Coronary artery (tissue), 2 donors: ENCODE measurements around the gene OGA.

Experiments used
- DNase-seq: peaks from one replicate; pipeline ENCODE4 v3.0.0-alpha.2; 2017; ENCODE audit warnings: low spot score
- H3K27ac ChIP-seq, 2 donors: fragments of 200-600 bp; sonication (generic); one replicate each; pipeline ENCODE4 v1.5.1; 2016 to 2019
- H3K4me3 ChIP-seq: fragments of 200-600 bp; sonication (generic); 2 replicates; pipeline ENCODE4 v1.5.1; 2016; ENCODE audit warnings: mild to moderate bottlenecking, moderate library complexity
- TF ChIP-seq, protein P1 (sequence below): fragments of 200-600 bp; sonication (generic); IDR thresholded peaks from one replicate; pipeline ENCODE4 v1.5.1; 2019; ENCODE audit warnings: antibody characterized with exemption

Gene OGA

DNA sequence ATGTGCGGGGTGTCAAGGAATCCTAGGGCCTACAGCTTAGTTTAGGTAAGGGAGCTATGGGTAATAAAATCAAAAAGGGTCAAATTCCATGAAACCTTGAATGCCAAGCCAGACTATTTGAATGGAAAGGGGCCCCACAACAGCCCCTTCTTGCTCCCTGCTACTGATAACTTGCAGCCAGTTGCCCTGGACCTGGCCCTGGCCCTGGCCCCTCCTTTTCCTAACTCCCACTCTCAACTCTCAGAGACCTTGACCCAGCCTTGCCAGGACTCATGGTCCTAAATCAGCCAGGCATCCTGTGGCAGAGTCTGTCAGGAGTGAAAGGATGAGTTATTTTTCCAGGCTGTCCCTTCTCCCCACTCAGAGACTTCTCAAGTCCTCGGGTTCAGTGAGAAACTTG, 19.5 kb upstream of the OGA start:
- H3K27ac ChIP-seq = no peak overlapping the region
- TF ChIP-seq, protein P1, sequence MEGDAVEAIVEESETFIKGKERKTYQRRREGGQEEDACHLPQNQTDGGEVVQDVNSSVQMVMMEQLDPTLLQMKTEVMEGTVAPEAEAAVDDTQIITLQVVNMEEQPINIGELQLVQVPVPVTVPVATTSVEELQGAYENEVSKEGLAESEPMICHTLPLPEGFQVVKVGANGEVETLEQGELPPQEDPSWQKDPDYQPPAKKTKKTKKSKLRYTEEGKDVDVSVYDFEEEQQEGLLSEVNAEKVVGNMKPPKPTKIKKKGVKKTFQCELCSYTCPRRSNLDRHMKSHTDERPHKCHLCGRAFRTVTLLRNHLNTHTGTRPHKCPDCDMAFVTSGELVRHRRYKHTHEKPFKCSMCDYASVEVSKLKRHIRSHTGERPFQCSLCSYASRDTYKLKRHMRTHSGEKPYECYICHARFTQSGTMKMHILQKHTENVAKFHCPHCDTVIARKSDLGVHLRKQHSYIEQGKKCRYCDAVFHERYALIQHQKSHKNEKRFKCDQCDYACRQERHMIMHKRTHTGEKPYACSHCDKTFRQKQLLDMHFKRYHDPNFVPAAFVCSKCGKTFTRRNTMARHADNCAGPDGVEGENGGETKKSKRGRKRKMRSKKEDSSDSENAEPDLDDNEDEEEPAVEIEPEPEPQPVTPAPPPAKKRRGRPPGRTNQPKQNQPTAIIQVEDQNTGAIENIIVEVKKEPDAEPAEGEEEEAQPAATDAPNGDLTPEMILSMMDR = no peak
- no peak overlapping the region for H3K4me3 ChIP-seq
- DNase-seq = no peak

DNA sequence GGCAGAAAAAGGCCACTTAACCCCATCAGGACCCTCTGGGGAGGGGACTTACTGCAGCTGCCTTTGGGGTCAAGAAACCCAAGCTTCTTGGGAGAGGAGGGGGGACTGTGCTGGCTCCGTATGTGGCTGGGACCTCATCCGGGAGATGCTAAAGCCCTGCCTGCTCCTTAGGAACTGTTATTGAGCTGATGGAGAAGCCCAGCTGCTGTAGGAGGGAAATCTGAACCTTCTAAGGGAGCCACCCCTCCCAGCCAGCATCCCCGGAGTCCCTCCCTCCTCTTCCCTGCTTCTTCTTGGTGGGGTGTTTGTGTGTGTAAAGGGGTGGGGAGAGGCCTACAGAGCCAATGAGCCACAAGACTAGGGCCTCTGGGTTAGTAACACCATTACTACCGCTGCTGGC, 17.1 kb upstream of the OGA start:
- no peak overlapping the region for H3K4me3 ChIP-seq
- no peak overlapping the region for H3K27ac ChIP-seq
- TF ChIP-seq, protein P1 = no peak
- DNase-seq = no peak

DNA sequence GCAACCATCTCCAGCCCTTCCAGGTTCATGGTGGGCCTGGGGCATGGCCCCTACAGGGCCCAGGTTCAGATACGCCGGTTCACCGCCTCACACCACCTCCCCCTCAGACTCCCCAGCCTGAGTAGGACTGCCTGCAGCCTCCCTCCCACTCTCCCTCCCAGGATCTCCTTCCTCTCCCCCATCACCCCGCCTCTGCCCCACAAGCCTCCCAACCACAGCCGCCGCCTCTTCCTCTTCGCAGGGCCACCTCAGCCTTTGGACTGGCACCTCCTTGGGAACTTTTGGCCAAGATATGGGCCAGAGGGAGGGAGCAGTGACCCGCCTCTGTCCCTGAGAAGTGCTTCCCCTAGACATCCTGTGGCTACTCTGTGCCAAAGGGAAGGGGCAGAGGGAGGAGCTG, 16.1 kb upstream of the OGA start:
- no peak overlapping the region for H3K4me3 ChIP-seq

DNA sequence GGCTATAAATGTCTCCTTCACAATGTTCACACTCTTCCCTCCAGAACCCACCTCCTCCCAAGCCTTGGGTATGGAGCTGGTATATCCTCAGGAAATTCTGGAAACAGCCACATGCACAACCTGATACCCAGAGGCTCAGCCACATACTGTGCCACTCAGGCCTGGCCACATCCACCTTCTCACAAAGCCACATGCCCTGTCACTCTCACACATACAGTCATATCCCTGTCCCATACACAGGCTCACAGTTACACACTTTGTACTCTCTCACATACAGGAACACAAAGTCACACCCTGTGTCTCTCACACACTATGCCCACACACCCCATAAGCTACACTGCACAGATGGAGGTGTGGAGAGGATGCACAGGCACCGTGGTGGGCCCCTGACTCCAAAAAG, 15.2 kb upstream of the OGA start:
- Histone ChIP-seq H3K27ac (no peak overlapping the region), H3K4me3 (no peak overlapping the region)
- TF ChIP-seq, protein P1 = no peak
- DNase-seq = no peak

More for the DNA sequence above, 16.1 kb upstream of the OGA start:
- TF ChIP-seq, protein P1 = no peak
- no peak overlapping the region for H3K27ac ChIP-seq
- no peak for DNase-seq

DNA sequence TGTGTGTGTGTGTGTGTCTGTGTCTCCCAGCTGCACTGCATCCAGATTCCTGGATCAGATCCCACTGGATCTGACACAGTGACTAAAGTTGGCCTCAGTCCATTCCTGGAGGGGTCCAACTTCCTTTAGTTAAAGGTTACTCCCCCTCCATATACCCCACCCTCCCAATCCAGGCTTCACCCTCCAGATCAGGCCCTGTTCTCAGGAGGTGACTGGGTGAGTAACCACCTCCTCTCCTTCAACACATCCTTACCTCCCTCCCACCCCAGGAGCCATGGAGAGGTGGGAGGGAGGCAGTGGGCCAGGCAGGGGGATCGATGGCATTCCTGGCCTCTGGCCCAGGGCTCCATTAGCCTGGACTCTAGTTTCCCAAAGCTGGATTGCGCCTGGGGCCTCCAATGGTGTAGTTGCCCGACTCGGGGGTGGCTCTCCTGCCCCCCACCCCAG, 14.1 kb upstream of the OGA start:
- DNase-seq = no peak
- H3K27ac ChIP-seq = no peak overlapping the region
- TF ChIP-seq, protein P1 = no peak
- no peak overlapping the region for H3K4me3 ChIP-seq

DNA sequence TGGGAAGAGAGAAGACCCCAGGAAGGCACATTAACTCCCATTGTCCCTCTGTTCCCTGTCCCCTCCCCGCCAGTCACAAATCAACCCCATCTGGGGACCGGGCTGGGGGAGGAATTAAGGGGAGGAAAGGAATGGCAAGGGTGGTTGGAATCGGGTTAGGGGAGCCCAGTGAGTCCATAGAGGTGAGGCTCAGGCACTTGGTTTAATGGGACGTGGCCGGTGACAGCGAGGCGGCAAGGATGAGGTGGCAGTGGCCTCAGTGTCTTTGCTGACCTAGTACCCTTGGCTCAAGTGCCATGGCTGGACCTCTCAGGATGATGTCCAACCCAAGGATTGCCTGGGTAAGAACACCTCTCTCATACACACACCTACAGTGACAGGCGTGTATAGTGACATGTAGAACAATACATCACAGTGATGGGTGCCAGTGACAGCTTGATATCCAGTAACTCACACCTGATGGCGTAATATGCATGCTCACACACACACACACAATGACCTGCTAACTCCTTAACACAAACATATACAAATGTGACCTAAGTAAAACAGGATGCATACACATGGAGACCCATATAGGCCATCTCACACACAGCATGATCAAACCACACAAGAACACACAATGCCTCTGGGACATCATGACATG, 13.0 kb upstream of the OGA start:
- DNase-seq = no peak
- TF ChIP-seq, protein P1 = no peak
- peak overlapping the region; percentile 69 for H3K4me3 ChIP-seq
- H3K27ac ChIP-seq = peak overlapping the region in 1 of 2 donors; percentile 35
